DOHH2 (cell line): ENCODE measurements around the gene SLC6A3.

ENCODE experiments used
- H3F3A ChIP-seq: fragments of 200-600 bp; sonication (generic), shearing (Covaris generic); 2 replicates; pipeline ENCODE4 v1.6.0; 2016; ENCODE audit warnings: antibody characterized with exemption, mild to moderate bottlenecking; ENCODE audit not compliant: control insufficient read depth, insufficient read depth
- H3K27ac ChIP-seq: fragments of 200-600 bp; sonication (generic); 2 replicates; pipeline ENCODE4 v1.5.1; 2014; ENCODE audit warnings: low read depth, mild to moderate bottlenecking, low read length, moderate library complexity
- H3K27me3 ChIP-seq: fragments of 200-600 bp; sonication (generic); 2 replicates; pipeline ENCODE4 v1.6.1; 2014; ENCODE audit warnings: mild to moderate bottlenecking, low read length, mixed read lengths; ENCODE audit not compliant: control insufficient read depth
- H3K36me3 ChIP-seq: fragments of 200-600 bp; sonication (generic); 2 replicates; pipeline ENCODE4 v1.6.1; 2014; ENCODE audit warnings: mild to moderate bottlenecking, low read length, moderate library complexity, mixed read lengths; ENCODE audit not compliant: control insufficient read depth
- H3K4me1 ChIP-seq: fragments of 200-600 bp; sonication (generic); 2 replicates; pipeline ENCODE4 v1.6.1; 2014; ENCODE audit warnings: mild to moderate bottlenecking, low read length, mixed read lengths; ENCODE audit not compliant: control insufficient read depth
- H3K4me2 ChIP-seq: fragments of 200-600 bp; sonication (generic); 2 replicates; pipeline ENCODE4 v1.6.0; 2014; ENCODE audit warnings: mild to moderate bottlenecking, low read length, moderate library complexity
- H3K4me3 ChIP-seq: fragments of 200-600 bp; sonication (generic); 2 replicates; pipeline ENCODE4 v1.5.1; 2014; ENCODE audit warnings: mild to moderate bottlenecking, low read length, mixed read lengths
- H3K79me2 ChIP-seq: fragments of 200-600 bp; sonication (generic); 2 replicates; pipeline ENCODE4 v1.6.1; 2014; ENCODE audit warnings: mild to moderate bottlenecking, low read length, mixed read lengths; ENCODE audit not compliant: control insufficient read depth
- H3K9me2 ChIP-seq: fragments of 200-600 bp; sonication (generic); replicated peaks from 2 replicates; pipeline ENCODE4 v1.6.1; 2014; ENCODE audit warnings: mild to moderate bottlenecking, low read length, mixed read lengths; ENCODE audit not compliant: control insufficient read depth
- H3K9me3 ChIP-seq: fragments of 200-600 bp; sonication (generic); 2 replicates; pipeline ENCODE4 v1.6.1; 2014; ENCODE audit warnings: antibody characterized with exemption, low read length, mixed read lengths; ENCODE audit not compliant: control insufficient read depth, insufficient read depth
- H4K20me1 ChIP-seq: fragments of 200-600 bp; sonication (generic); 2 replicates; pipeline ENCODE4 v1.6.0; 2014; ENCODE audit warnings: low read depth, mild to moderate bottlenecking, antibody characterized with exemption, low read length, moderate library complexity; ENCODE audit not compliant: control insufficient read depth, insufficient read depth
- EZH2phosphoT487 ChIP-seq: fragments of 200-600 bp; sonication (generic); IDR thresholded peaks from 2 replicates; pipeline ENCODE4 v1.6.1; 2017; ENCODE audit warnings: borderline replicate concordance, mild to moderate bottlenecking, antibody characterized with exemption, low read length, moderate library complexity, mixed read lengths
- TF ChIP-seq, protein P1 (sequence below): fragments of 200-600 bp; sonication (generic); IDR thresholded peaks from one replicate; pipeline ENCODE4 v1.5.1; 2014; ENCODE audit warnings: antibody characterized with exemption, mild to moderate bottlenecking, low read depth, low read length; ENCODE audit not compliant: poor library complexity, severe bottlenecking

SLC6A3 gene

DNA sequence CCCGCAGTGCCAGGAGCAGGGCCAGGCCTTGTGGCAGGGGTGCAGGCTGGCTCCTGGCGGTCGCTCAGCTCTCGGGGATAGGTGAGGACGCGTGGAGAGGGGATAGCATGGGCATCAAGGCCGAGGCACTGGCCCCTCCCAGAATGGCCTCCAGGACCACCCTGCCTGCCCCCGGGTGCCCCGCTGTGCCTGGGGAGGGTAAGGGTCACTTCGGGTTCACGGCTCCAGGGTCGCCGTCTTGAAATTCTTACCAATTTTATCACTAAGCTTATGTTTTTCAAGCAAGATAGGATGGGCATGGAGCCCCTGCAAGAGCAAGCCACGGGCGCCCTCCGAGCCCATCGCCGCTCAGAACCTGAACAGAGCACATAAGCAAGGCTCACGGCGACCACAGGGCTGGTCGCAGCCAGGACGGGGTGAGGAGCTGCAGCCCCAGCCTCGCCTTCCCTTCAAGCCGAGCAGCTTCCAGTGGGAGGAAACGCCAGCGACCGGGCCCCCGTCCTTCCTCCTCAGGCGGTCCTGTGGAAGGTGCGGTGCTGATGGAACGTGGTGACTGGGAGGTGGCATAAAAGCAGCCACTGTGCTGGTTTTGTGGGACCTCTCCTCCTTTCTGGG is 86.1 kb downstream of the SLC6A3 start:
- H3K79me2 ChIP-seq: no peaks in the 10 kb centered on the region
- H3K27ac ChIP-seq: no peak overlapping the region
- H3K4me1 ChIP-seq: peaks cover 3% of the 10 kb centered on the region; the same call in 1 of the 2 replicates
- no peaks in the 10 kb centered on the region for H3K9me2 ChIP-seq
- no peaks in the 10 kb centered on the region for H4K20me1 ChIP-seq
- peaks cover 29% of the 10 kb centered on the region for H3K27me3 ChIP-seq
- no peak overlapping the region for H3K4me3 ChIP-seq
- no peaks in the 10 kb centered on the region for H3K9me3 ChIP-seq
- no peak overlapping the region for H3K4me2 ChIP-seq
- no peaks in the 10 kb centered on the region for H3F3A ChIP-seq
- H3K36me3 ChIP-seq: no peaks in the 10 kb centered on the region
- TF ChIP-seq, protein P1, sequence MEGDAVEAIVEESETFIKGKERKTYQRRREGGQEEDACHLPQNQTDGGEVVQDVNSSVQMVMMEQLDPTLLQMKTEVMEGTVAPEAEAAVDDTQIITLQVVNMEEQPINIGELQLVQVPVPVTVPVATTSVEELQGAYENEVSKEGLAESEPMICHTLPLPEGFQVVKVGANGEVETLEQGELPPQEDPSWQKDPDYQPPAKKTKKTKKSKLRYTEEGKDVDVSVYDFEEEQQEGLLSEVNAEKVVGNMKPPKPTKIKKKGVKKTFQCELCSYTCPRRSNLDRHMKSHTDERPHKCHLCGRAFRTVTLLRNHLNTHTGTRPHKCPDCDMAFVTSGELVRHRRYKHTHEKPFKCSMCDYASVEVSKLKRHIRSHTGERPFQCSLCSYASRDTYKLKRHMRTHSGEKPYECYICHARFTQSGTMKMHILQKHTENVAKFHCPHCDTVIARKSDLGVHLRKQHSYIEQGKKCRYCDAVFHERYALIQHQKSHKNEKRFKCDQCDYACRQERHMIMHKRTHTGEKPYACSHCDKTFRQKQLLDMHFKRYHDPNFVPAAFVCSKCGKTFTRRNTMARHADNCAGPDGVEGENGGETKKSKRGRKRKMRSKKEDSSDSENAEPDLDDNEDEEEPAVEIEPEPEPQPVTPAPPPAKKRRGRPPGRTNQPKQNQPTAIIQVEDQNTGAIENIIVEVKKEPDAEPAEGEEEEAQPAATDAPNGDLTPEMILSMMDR: no peak
- no peak for TF ChIP-seq EZH2phosphoT487

DNA sequence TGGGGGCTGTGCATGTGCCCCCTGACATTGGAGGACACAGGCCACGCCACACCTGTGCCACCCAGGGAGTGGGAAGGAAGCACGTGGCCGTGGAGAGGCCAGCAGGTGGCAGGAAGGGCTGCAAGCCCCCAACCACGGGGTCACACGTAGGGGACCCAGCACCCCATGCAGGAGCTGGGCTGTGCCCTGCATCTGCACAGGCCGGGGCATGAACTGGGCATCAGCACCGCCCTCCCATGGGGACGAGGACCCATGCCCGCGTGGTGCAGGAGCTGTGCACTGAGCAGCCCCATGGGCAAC is 86.6 kb downstream of the SLC6A3 start:
- no peaks in the 10 kb centered on the region for H3K9me2 ChIP-seq
- H3K36me3 ChIP-seq: no peaks in the 10 kb centered on the region
- H3K27ac ChIP-seq: no peak overlapping the region
- H3K27me3 ChIP-seq: peaks cover 26% of the 10 kb centered on the region
- H3K79me2 ChIP-seq: no peaks in the 10 kb centered on the region
- H4K20me1 ChIP-seq: no peaks in the 10 kb centered on the region
- H3F3A ChIP-seq: no peaks in the 10 kb centered on the region
- no peak overlapping the region for H3K4me2 ChIP-seq
- peaks cover 3% of the 10 kb centered on the region; the same call in 1 of the 2 replicates for H3K4me1 ChIP-seq
- H3K4me3 ChIP-seq: no peak overlapping the region
- H3K9me3 ChIP-seq: no peaks in the 10 kb centered on the region
- TF ChIP-seq EZH2phosphoT487: no peak
- TF ChIP-seq, protein P1: no peak

DNA sequence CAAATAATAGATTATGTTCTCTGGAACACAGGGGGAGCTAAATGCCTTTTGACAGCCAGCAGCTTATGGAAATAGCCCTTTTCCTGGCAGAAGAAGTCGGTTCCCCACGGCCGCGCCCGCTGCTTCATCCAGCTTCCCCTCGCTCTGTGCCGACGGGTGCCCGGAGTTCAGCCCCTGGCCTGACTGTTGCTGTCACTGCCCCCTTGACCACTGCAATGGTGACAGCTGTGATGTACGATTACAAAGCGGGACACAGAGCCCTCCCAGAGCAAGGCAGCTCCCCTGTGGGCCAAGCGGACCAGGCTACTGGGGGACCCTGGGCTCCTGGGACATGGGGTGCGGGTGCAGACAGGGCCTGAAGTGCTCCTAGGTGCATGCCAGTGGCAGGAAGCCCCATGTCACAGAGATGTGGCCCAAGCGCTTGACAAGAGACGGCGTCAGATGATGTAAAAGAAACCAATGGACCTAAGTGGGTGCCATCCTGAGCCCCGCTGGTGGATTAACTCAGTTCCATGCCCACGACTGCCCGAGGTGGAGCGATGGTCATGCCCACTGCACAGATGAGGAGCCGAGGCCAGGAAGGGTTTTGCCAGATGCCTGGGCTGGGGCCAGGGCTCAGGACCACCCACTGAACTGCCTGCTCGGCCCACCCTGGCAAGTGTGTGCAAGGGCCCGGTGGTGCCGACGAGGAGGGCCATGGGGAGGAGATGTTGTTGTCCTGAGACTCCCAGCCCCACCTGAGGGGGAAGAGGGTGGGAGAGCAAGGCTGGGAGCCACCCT is 87.1 kb downstream of the SLC6A3 start:
- no peaks in the 10 kb centered on the region for H3F3A ChIP-seq
- H3K9me2 ChIP-seq: no peaks in the 10 kb centered on the region
- peaks cover 20% of the 10 kb centered on the region for H3K27me3 ChIP-seq
- H3K4me1 ChIP-seq: peaks cover 1% of the 10 kb centered on the region; the same call in 1 of the 2 replicates
- no peak for TF ChIP-seq EZH2phosphoT487
- TF ChIP-seq, protein P1: no peak
- no peak overlapping the region for H3K4me3 ChIP-seq
- H3K79me2 ChIP-seq: no peaks in the 10 kb centered on the region
- H3K4me2 ChIP-seq: no peak overlapping the region
- no peaks in the 10 kb centered on the region for H3K36me3 ChIP-seq
- no peak overlapping the region for H3K27ac ChIP-seq
- H3K9me3 ChIP-seq: no peaks in the 10 kb centered on the region
- H4K20me1 ChIP-seq: no peaks in the 10 kb centered on the region
